HCT116 (cell line): ENCODE results near the gene DIS3L2.

ENCODE experiments used
- ATF3 ChIP-seq: IDR thresholded peaks from 2 replicates; pipeline ENCODE4 v1.6.1; 2012
- CEBPB ChIP-seq: IDR thresholded peaks from 2 replicates; pipeline ENCODE4 v1.6.1; 2012; ENCODE audit warnings: low read depth
- CTCF ChIP-seq, 3 experiments: fragments of 200-600 bp in 1 of 3; sonication (generic) in 1 of 3; IDR thresholded peaks in 2 of 3; conservative IDR thresholded peaks in 1 of 3; 2 replicates each; pipeline ENCODE4 v1.5.1; 2012 to 2017; ENCODE audit warnings: low read depth in 2 of 3, low read length in 2 of 3, antibody characterized with exemption in 1 of 3, borderline replicate concordance in 1 of 3, control low read depth in 1 of 3, mild to moderate bottlenecking in 1 of 3, mixed read lengths in 1 of 3, mixed run types in 1 of 3, moderate library complexity in 1 of 3; ENCODE audit not compliant: insufficient read depth in 1 of 3
- EGR1 ChIP-seq: IDR thresholded peaks from 2 replicates; pipeline ENCODE4 v1.6.1; 2012; ENCODE audit warnings: low read depth
- EZH2 ChIP-seq: fragments of 200-600 bp; sonication (generic); IDR thresholded peaks from 2 replicates; pipeline ENCODE4 v1.6.1; 2017; ENCODE audit warnings: antibody characterized with exemption, mixed run types
- JUND ChIP-seq: IDR thresholded peaks from 2 replicates; pipeline ENCODE4 v1.6.1; 2012
- MAX ChIP-seq: IDR thresholded peaks from 2 replicates; pipeline ENCODE4 v1.6.1; 2012
- POLR2A ChIP-seq: IDR thresholded peaks from 2 replicates; pipeline ENCODE4 v1.7.0; 2011; ENCODE audit warnings: borderline replicate concordance; ENCODE audit not compliant: insufficient read depth, insufficient read length; ENCODE audit errors: extremely low read depth
- POLR2AphosphoS5 ChIP-seq: IDR thresholded peaks from 2 replicates; pipeline ENCODE4 v1.6.1; 2011; ENCODE audit warnings: mild to moderate bottlenecking, low read depth, low read length, moderate library complexity
- RAD21 ChIP-seq: IDR thresholded peaks from 2 replicates; pipeline ENCODE4 v1.6.1; 2012; ENCODE audit warnings: low read depth, mild to moderate bottlenecking
- REST ChIP-seq: IDR thresholded peaks from 2 replicates; pipeline ENCODE4 v1.6.1; 2012; ENCODE audit warnings: low read depth
- SIN3A ChIP-seq: IDR thresholded peaks from 2 replicates; pipeline ENCODE4 v1.6.1; 2012; ENCODE audit warnings: low read depth
- YY1 ChIP-seq: IDR thresholded peaks from 2 replicates; pipeline ENCODE4 v1.6.1; 2011; ENCODE audit warnings: low read length, low read depth, moderate library complexity, mild to moderate bottlenecking; ENCODE audit not compliant: insufficient replicate concordance; ENCODE audit errors: extremely low read depth
- ZNF274 ChIP-seq: fragments of 200-500 bp; sonication (Bioruptor generic); IDR thresholded peaks from 2 replicates; pipeline ENCODE4 v1.6.1; 2014; ENCODE audit warnings: mild to moderate bottlenecking, low read depth, low read length, inconsistent platforms

GRCh38 chr2:232228332-232228731, 266.8 kb downstream of the DIS3L2 start:
- no peak for TF ChIP-seq POLR2AphosphoS5
- no peak for TF ChIP-seq CEBPB
- no peak for TF ChIP-seq JUND
- no peak for TF ChIP-seq EZH2
- TF ChIP-seq YY1: no peak
- no peak for TF ChIP-seq CTCF (IDR thresholded peaks at IDR 0.05 in 2 of 3, conservative IDR thresholded peaks at IDR 0.05 in 1 of 3; ENCODE audit: borderline replicate concordance in 1 of 3, insufficient read depth in 1 of 3, low read depth in 2 of 3, low read length in 2 of 3)
- no peak for TF ChIP-seq EGR1
- TF ChIP-seq REST: no peak
- TF ChIP-seq POLR2A: no peak
- no peak for TF ChIP-seq MAX
- no peak for TF ChIP-seq ATF3
- no peak for TF ChIP-seq ZNF274
- no peak for TF ChIP-seq RAD21
- no peak for TF ChIP-seq SIN3A
